Tibial artery (tissue), 4 donors: ENCODE data around the gene APBB2.
"Not testable (repeated sequence)": the region's sequence is repeated elsewhere in the genome, so short reads cannot be mapped to it uniquely, and the experiment has no call there.

Experiments used
- DNase-seq, 2 donors: peaks; one replicate each; pipeline ENCODE4 v3.0.0-alpha.2; 2019
- H3K27ac ChIP-seq, 2 donors: fragments of 200-600 bp; sonication (generic) in 1 of 2; 1 replicate in 1 of 2; 2 replicates in 1 of 2; pipeline ENCODE4 v1.5.1; 2018 to 2019; ENCODE audit warnings: mild to moderate bottlenecking in 1 of 2
- H3K27me3 ChIP-seq, 2 donors: fragments of 200-600 bp; sonication (generic) in 1 of 2; one replicate each; pipeline versions ENCODE4 v1.5.1 to v1.6.0; 2016 to 2019
- H3K36me3 ChIP-seq, 3 donors: fragments of 200-600 bp; sonication (generic) in 2 of 3; one replicate each; pipeline ENCODE4 v1.5.1; 2016 to 2019; ENCODE audit warnings: mild to moderate bottlenecking in 2 of 3
- H3K4me1 ChIP-seq, 4 donors: fragments of 200-600 bp; sonication (generic) in 2 of 4; 1 replicate in 3 of 4; 2 replicates in 1 of 4; pipeline ENCODE4 v1.5.1; 2016 to 2019
- H3K4me3 ChIP-seq, 2 donors: fragments of 200-600 bp; sonication (generic) in 1 of 2; 1 replicate in 1 of 2; 2 replicates in 1 of 2; pipeline ENCODE4 v1.5.1; 2018 to 2019; ENCODE audit warnings: mild to moderate bottlenecking in 2 of 2
- H3K9me3 ChIP-seq, 3 donors: fragments of 200-600 bp; sonication (generic) in 1 of 3; one replicate each; pipeline ENCODE4 v1.5.1; 2016 to 2019
- CTCF ChIP-seq, 2 experiments: fragments of 200-600 bp in 1 of 2; fragments of 450-650 bp in 1 of 2; IDR thresholded peaks; one replicate each; pipeline ENCODE4 v1.5.1; 2017 to 2019; ENCODE audit warnings: antibody characterized with exemption in 2 of 2, mild to moderate bottlenecking in 1 of 2, moderate library complexity in 1 of 2
- intact Hi-C: fragments of 100-400 bp; cut with DNase I; formaldehyde crosslinking; loops from one replicate; pipeline ENCODE4 v1.15.0; 2023; ENCODE audit warnings: low total_unique reads

APBB2 gene

GRCh38 chr4:41061482-41062185 lies 152.7 kb downstream of the APBB2 start:
- H3K27ac ChIP-seq, result peak overlapping the region; percentile 39 to 62
- no peaks in the 10 kb centered on the region for H3K27me3 ChIP-seq
- peaks cover 0 to 65% (median 46%) of the 10 kb centered on the region in 4 donors for H3K4me1 ChIP-seq
- H3K9me3 ChIP-seq, result no peaks in the 10 kb centered on the region
- intact Hi-C loops, result no loop called here
- TF ChIP-seq CTCF (IDR thresholded peaks at IDR 0.05), result no peak
- no peak for DNase-seq
- H3K4me3 ChIP-seq, result no peak overlapping the region
- no peaks in the 10 kb centered on the region for H3K36me3 ChIP-seq

GRCh38 chr4:41060352-41061334 lies 153.7 kb downstream of the APBB2 start:
- Histone ChIP-seq H3K4me3 (no peak overlapping the region), H3K9me3 (no peaks in the 10 kb centered on the region), H3K27ac (peak overlapping the region; percentile 39 to 62), H3K4me1 (peaks cover 0 to 65% (median 46%) of the 10 kb centered on the region in 4 donors), H3K36me3 (no peaks in the 10 kb centered on the region), H3K27me3 (no peaks in the 10 kb centered on the region)
- TF ChIP-seq CTCF (IDR thresholded peaks at IDR 0.05), result peak; percentile 15 to 22
- peak in 1 of 2 donors; percentile 39 for DNase-seq
- intact Hi-C loops, result no loop called here

- H3K9me3 ChIP-seq, H3K36me3 ChIP-seq, H3K4me3 ChIP-seq, H3K27me3 ChIP-seq, intact Hi-C loops, DNase-seq: not testable (repeated sequence)
- H3K4me1 ChIP-seq, result peaks cover 0 to 57% (median 40%) of the 10 kb centered on the region in 4 donors
- peak overlapping the region in 1 of 2 donors; percentile 62 for H3K27ac ChIP-seq
These were observed 154.9 kb downstream of the APBB2 start for GRCh38 chr4:41059411-41059810.

- no peak for TF ChIP-seq CTCF (IDR thresholded peaks at IDR 0.05)
- H3K4me3 ChIP-seq, result no peak overlapping the region
- peaks cover 0 to 48% (median 33%) of the 10 kb centered on the region in 4 donors for H3K4me1 ChIP-seq
- H3K27me3 ChIP-seq, result no peaks in the 10 kb centered on the region
- no peaks in the 10 kb centered on the region for H3K9me3 ChIP-seq
- intact Hi-C loops, result no loop called here
- no peak overlapping the region for H3K27ac ChIP-seq
- H3K36me3 ChIP-seq, result no peaks in the 10 kb centered on the region
- no peak for DNase-seq
These were observed 155.9 kb downstream of the APBB2 start for GRCh38 chr4:41058426-41058825.

GRCh38 chr4:41057467-41057866 lies 156.9 kb downstream of the APBB2 start:
- DNase-seq, result no peak
- Histone ChIP-seq H3K9me3 (no peaks in the 10 kb centered on the region), H3K4me3 (no peak overlapping the region), H3K27ac (no peak overlapping the region), H3K27me3 (no peaks in the 10 kb centered on the region), H3K4me1 (peaks cover 0 to 39% (median 31%) of the 10 kb centered on the region in 4 donors), H3K36me3 (no peaks in the 10 kb centered on the region)
- TF ChIP-seq CTCF (IDR thresholded peaks at IDR 0.05), result no peak
- intact Hi-C loops, result no loop called here

GRCh38 chr4:41052287-41052686 lies 162.1 kb downstream of the APBB2 start:
- Histone ChIP-seq H3K4me3 (no peak overlapping the region), H3K27me3 (no peaks in the 10 kb centered on the region), H3K27ac (no peak overlapping the region), H3K4me1 (peaks cover 0 to 27% (median 17%) of the 10 kb centered on the region in 4 donors), H3K36me3 (no peaks in the 10 kb centered on the region), H3K9me3 (no peaks in the 10 kb centered on the region)
- no peak for DNase-seq
- intact Hi-C loops, result no loop called here
- TF ChIP-seq CTCF (IDR thresholded peaks at IDR 0.05), result no peak
